HepG2 (cell line): ENCODE results near the gene DYRK1B. TPM values are rescaled to one million over a fixed set of nuclear protein-coding genes. Genes with fewer than 3 reads are reported as not detected.

Source experiments
- ATAC-seq: fragments of 200-7000 bp; cut with Tn5 transposase; 3 replicates; pipeline ENCODE4 v1.9.1; 2020; ENCODE audit warnings: mild to moderate bottlenecking, moderate library complexity
- BruUV-seq: library from RNA; stranded (reverse); fragments of 400-500 nt; replicated peaks from 2 replicates; lab custom pipeline; 2021; lab: Mats Ljungman, UMichigan
- CTCF ChIA-PET: fragments of 300-600 bp; formaldehyde crosslinking; extraction: SDS; loops from one replicate; lab custom pipeline; 2021; ENCODE audit warnings: low total read pairs, inconsistent platforms, low intra/inter-chr PET ratio; lab: Yijun Ruan, JAX
- POLR2A ChIA-PET: fragments of 350-600 bp; sonication (Branson Sonifier 250); formaldehyde crosslinking; loops from one replicate; lab custom pipeline; 2020; ENCODE audit warnings: antibody characterized with exemption, inconsistent platforms; lab: Yijun Ruan, JAX
- DNase-seq: peaks from one replicate; pipeline ENCODE4 v3.0.0-alpha.2; 2015; ENCODE audit warnings: low spot score
- FAIRE-seq: peaks from 3 replicates; lab custom pipeline; 2011; peaks lifted over from hg19 to GRCh38; lab: Jason Lieb, UNC
- H2AFZ ChIP-seq: one replicate; pipeline ENCODE4 v1.6.1; 2011; ENCODE audit warnings: low read length, inconsistent platforms
- H3K27ac ChIP-seq: fragments of 300-600 bp; 3 replicates; pipeline ENCODE4 v1.8.0; 2011; ENCODE audit warnings: mixed run types, mild to moderate bottlenecking, mixed read lengths, low read length, inconsistent platforms; ENCODE audit not compliant: insufficient read depth; ENCODE audit errors: extremely low read length
- H3K27me3 ChIP-seq, 2 experiments: fragments of 200-600 bp in 1 of 2; 2 replicates in 1 of 2; 3 replicates in 1 of 2; pipeline versions ENCODE4 v1.6.0 to v1.8.0; 2011; ENCODE audit warnings: low read length in 2 of 2, mild to moderate bottlenecking in 2 of 2, moderate library complexity in 2 of 2, inconsistent platforms in 1 of 2; ENCODE audit not compliant: insufficient read depth in 2 of 2, control insufficient read depth in 1 of 2
- H3K36me3 ChIP-seq, 2 experiments: fragments of 200-600 bp in 1 of 2; replicated peaks in 1 of 2; 2 replicates in 1 of 2; 3 replicates in 1 of 2; pipeline versions ENCODE4 v1.5.1 to v1.8.0; 2011; ENCODE audit warnings: low read length in 2 of 2, inconsistent platforms in 1 of 2; ENCODE audit not compliant: insufficient read depth in 2 of 2, control insufficient read depth in 1 of 2
- H3K4me1 ChIP-seq: 2 replicates; pipeline ENCODE4 v1.5.1; 2012; ENCODE audit warnings: low read length, inconsistent platforms; ENCODE audit not compliant: insufficient read depth
- H3K4me2 ChIP-seq: 2 replicates; pipeline ENCODE4 v1.6.0; 2011; ENCODE audit warnings: low read depth, low read length, inconsistent platforms
- H3K4me3 ChIP-seq, 3 experiments: fragments of 200-600 bp in 1 of 3; sonication (generic), shearing (Covaris generic) in 1 of 3; replicated peaks in 1 of 3; 2 replicates each; pipeline ENCODE4 v1.5.1; 2011 to 2016; ENCODE audit warnings: low read length in 3 of 3, inconsistent platforms in 2 of 3, low read depth in 2 of 3, mild to moderate bottlenecking in 2 of 3, control low read depth in 1 of 3, mixed read lengths in 1 of 3; ENCODE audit not compliant: insufficient read depth in 1 of 3
- H3K79me2 ChIP-seq: one replicate; pipeline ENCODE4 v1.6.1; 2011; ENCODE audit warnings: low read length, inconsistent platforms; ENCODE audit not compliant: insufficient read depth
- H3K9ac ChIP-seq: 2 replicates; pipeline ENCODE4 v1.6.0; 2011; ENCODE audit warnings: mild to moderate bottlenecking, low read depth, low read length, inconsistent platforms; ENCODE audit not compliant: insufficient read depth
- H3K9me3 ChIP-seq: 2 replicates; pipeline ENCODE4 v1.5.1; 2012; ENCODE audit warnings: mild to moderate bottlenecking, low read length
- H4K20me1 ChIP-seq: 2 replicates; pipeline ENCODE4 v1.6.0; 2011; ENCODE audit warnings: inconsistent platforms, mild to moderate bottlenecking, low read length, moderate library complexity; ENCODE audit not compliant: insufficient read depth
- HNF4G ChIP-seq, 2 experiments: sonication (generic) in 1 of 2; formaldehyde crosslinking in 1 of 2; IDR thresholded peaks; 2 replicates each; pipeline versions ENCODE4 v1.4.0 to v1.6.1; 2011 to 2020; ENCODE audit warnings: borderline replicate concordance in 2 of 2, low read depth in 2 of 2, mild to moderate bottlenecking in 2 of 2, low read length in 1 of 2, missing genetic modification reagents in 1 of 2, moderate library complexity in 1 of 2
- KLF12 ChIP-seq: sonication (generic); formaldehyde crosslinking; IDR thresholded peaks from 2 replicates; pipeline ENCODE4 v1.4.0; 2020; ENCODE audit warnings: missing genetic modification reagents, borderline replicate concordance
- PAF1 ChIP-seq: IDR thresholded peaks from 2 replicates; pipeline ENCODE4 v1.6.1; 2016; ENCODE audit warnings: missing genetic modification reagents, missing compliant biosample characterization
- SRSF4 ChIP-seq: fragments of 200-400 bp; formaldehyde crosslinking; IDR thresholded peaks from one replicate; pipeline ENCODE4 v1.6.1; 2018; ENCODE audit warnings: mild to moderate bottlenecking, low read depth, low read length, moderate library complexity; ENCODE audit not compliant: poor library complexity, severe bottlenecking
- ZBTB14 ChIP-seq: sonication (generic); formaldehyde crosslinking; IDR thresholded peaks from 2 replicates; pipeline ENCODE4 v1.4.0; 2020; ENCODE audit warnings: missing genetic modification reagents
- ZFYVE20 ChIP-seq: sonication (generic); formaldehyde crosslinking; IDR thresholded peaks from 2 replicates; pipeline ENCODE4 v1.8.0; 2023; ENCODE audit warnings: low read depth, mild to moderate bottlenecking, moderate library complexity, missing genetic modification reagents, borderline replicate concordance
- ZNF136 ChIP-seq: sonication (generic); formaldehyde crosslinking; IDR thresholded peaks from 2 replicates; pipeline ENCODE4 v1.8.1; 2022; ENCODE audit warnings: low read depth, mild to moderate bottlenecking, moderate library complexity, missing genetic modification reagents
- ZNF567 ChIP-seq: sonication (generic); formaldehyde crosslinking; IDR thresholded peaks from 2 replicates; pipeline ENCODE4 v1.8.1; 2023; ENCODE audit warnings: mild to moderate bottlenecking, missing genetic modification reagents, borderline replicate concordance
- WGBS: methylation state at CpG from one replicate; pipeline ENCODE4 v1.1.6; 2017; ENCODE audit warnings: low lambda C conversion rate; 5-methylcytosine and 5-hydroxymethylcytosine counted together
- in situ Hi-C: cut with HindIII; loops from 2 replicates; pipeline ENCODE4 v1.10.0; 2017; ENCODE audit warnings: low pct_unique_long_range_greater_than_20kb; ENCODE audit not compliant: extremely low pct_ligation_motif_present
- intact Hi-C: fragments of 100-400 bp; cut with micrococcal nuclease; formaldehyde crosslinking; loops from one replicate; pipeline ENCODE4 v1.10.0; 2022; ENCODE audit not compliant: unreplicated experiment
- polyA plus RNA-seq, 8 experiments: library from polyadenylated mRNA; depleted of rRNA in 3 of 8; stranded (reverse) in 7 of 8; unstranded in 1 of 8; fragments of >200 nt; fragmentation: Illumina TruSeq in 4 of 8; extraction: Trizol in 4 of 8; gene quantifications; 2 replicates each; pipeline versions ENCODE4 v1.2.1 to v1.2.3, GENCODE V29; 2011 to 2016; ENCODE audit warnings: low read depth in 4 of 8, missing spikeins in 1 of 8, mixed read lengths in 1 of 8; ENCODE audit not compliant: insufficient read depth in 1 of 8
- total RNA-seq, 5 experiments: library from RNA; depleted of rRNA; stranded (reverse); fragments of >200 nt; fragmentation: Illumina TruSeq; extraction: Trizol; gene quantifications; 2 replicates each; pipeline ENCODE4 v1.2.3, GENCODE V29; 2016; ENCODE audit warnings: low read depth in 1 of 5
- TF ChIP-seq, protein P1 (sequence below): IDR thresholded peaks from 2 replicates; pipeline ENCODE4 v1.6.1; 2016; ENCODE audit warnings: control low read depth
- TF ChIP-seq, protein P2 (sequence below): IDR thresholded peaks from 2 replicates; pipeline ENCODE4 v1.6.1; 2012; ENCODE audit warnings: low read length, improper control_type of control experiment

DYRK1B gene
- total and polyA plus RNA-seq, 2 of the 13 experiments (the other 11 are each of a cell fraction or from before 2014, with no cell fraction given): 0.82 to 1.3 TPM

DNA sequence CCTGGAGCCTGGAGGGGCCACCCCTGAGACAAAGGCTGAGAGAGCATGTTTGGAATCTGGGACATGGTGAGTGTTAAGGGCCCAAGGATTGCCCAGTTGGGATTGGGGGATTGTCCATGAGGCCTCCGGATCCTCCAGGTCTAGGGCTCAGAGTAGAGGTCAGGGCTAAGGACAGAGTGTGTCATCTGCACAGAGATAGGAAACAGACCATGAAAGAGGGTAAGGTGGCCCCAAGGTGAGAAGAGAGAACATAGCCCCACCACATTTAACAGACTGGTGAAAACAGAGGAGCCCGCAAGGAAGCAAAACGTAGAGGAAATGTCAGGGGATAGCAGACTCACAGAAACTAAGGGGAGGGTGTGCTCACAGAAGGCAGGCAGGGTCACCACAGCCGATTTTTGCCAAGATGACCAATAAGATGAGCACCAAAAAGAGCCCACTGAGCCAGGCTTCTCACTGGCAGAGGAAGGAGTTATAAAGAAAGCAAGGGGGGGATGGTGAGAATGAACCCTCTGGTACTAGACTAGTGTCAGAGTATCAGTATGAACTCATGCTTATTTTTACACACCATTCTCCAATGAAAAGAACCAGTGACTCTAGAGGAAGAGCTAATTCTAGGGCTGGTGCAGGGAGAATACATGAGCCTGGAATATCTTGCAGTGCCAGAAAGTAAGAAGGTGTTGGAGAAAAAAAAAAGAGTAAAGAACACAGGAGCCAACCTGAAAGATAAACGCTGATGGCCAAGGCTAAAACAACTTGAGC is 17.5 kb downstream of the DYRK1B start:
- BruUV-seq: no TSS peak
- H4K20me1 ChIP-seq: no peaks in the 10 kb centered on the region
- H3K4me3 ChIP-seq: no peak overlapping the region
- H3K79me2 ChIP-seq: no peaks in the 10 kb centered on the region
- no peaks in the 10 kb centered on the region; a peak in 1 of 5 replicates for H3K27me3 ChIP-seq
- TF ChIP-seq ZBTB14 (CRISPR knock-in tag) (no peak), HNF4G (IDR thresholded peaks at IDR 0.05; ENCODE audit: borderline replicate concordance, low read depth, low read length) (no peak), HNF4G (CRISPR knock-in tag; IDR thresholded peaks at IDR 0.05; ENCODE audit: borderline replicate concordance, low read depth) (no peak), ZNF136 (CRISPR knock-in tag) (no peak)
- no peaks in the 10 kb centered on the region for H3K36me3 ChIP-seq
- H2AFZ ChIP-seq: no peak overlapping the region
- H3K9me3 ChIP-seq: no peaks in the 10 kb centered on the region
- no peak overlapping the region for H3K4me2 ChIP-seq
- POLR2A ChIA-PET: no interaction called here
- no peak overlapping the region for H3K9ac ChIP-seq
- 42% methylated on average over 5 of the region's 5 CpGs for WGBS
- FAIRE-seq (no peak), DNase-seq (no peak), ATAC-seq (no peak)
- CTCF ChIA-PET: no interaction called here
- in situ Hi-C loops: no loop called here
- no peak overlapping the region for H3K27ac ChIP-seq
- no peaks in the 10 kb centered on the region for H3K4me1 ChIP-seq
- intact Hi-C loops: no loop called here

DNA sequence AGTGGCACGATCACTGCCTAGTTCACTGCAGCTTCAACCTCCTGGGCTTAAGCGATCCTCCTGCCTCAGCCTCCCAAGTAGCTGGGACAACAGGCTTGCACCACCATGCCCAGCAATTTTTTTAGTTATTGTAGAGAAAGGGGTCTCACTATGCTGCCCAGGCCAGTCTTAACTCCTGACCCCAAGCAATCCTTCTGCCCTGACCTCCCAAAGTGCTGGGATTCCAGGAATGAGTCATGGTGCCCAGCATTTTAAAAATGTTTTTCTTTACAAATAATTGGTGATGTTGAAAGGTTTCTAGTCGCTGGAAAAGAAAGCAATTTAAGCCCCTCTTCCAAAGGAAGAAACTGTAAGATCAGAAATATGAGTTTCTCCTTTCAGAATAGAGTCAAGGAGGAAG is 19.4 kb downstream of the DYRK1B start:
- Histone ChIP-seq H2AFZ (no peak overlapping the region), H3K79me2 (no peaks in the 10 kb centered on the region), H3K27me3 (no peaks in the 10 kb centered on the region; a peak in 1 of 5 replicates), H3K36me3 (no peaks in the 10 kb centered on the region), H3K27ac (no peak overlapping the region), H3K4me3 (no peak overlapping the region), H4K20me1 (no peaks in the 10 kb centered on the region), H3K9me3 (no peaks in the 10 kb centered on the region), H3K9ac (no peak overlapping the region), H3K4me2 (no peak overlapping the region), H3K4me1 (no peaks in the 10 kb centered on the region)
- ChIA-PET POLR2A (no interaction called here), CTCF (no interaction called here)
- ATAC-seq (no peak), FAIRE-seq (no peak), DNase-seq (no peak)
- BruUV-seq: no TSS peak
- in situ Hi-C loops (no loop called here), intact Hi-C loops (no loop called here)
- 65% methylated on average over 3 of the region's 3 CpGs for WGBS
- TF ChIP-seq ZNF567 (no peak), SRSF4 (no peak), ZFYVE20 (CRISPR knock-in tag) (no peak), KLF12 (CRISPR knock-in tag) (no peak), PAF1 (CRISPR knock-in tag) (no peak)
- TF ChIP-seq, protein P1, sequence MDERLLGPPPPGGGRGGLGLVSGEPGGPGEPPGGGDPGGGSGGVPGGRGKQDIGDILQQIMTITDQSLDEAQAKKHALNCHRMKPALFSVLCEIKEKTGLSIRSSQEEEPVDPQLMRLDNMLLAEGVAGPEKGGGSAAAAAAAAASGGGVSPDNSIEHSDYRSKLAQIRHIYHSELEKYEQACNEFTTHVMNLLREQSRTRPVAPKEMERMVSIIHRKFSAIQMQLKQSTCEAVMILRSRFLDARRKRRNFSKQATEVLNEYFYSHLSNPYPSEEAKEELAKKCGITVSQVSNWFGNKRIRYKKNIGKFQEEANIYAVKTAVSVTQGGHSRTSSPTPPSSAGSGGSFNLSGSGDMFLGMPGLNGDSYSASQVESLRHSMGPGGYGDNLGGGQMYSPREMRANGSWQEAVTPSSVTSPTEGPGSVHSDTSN (CRISPR knock-in tag): no peak
- TF ChIP-seq, protein P2, sequence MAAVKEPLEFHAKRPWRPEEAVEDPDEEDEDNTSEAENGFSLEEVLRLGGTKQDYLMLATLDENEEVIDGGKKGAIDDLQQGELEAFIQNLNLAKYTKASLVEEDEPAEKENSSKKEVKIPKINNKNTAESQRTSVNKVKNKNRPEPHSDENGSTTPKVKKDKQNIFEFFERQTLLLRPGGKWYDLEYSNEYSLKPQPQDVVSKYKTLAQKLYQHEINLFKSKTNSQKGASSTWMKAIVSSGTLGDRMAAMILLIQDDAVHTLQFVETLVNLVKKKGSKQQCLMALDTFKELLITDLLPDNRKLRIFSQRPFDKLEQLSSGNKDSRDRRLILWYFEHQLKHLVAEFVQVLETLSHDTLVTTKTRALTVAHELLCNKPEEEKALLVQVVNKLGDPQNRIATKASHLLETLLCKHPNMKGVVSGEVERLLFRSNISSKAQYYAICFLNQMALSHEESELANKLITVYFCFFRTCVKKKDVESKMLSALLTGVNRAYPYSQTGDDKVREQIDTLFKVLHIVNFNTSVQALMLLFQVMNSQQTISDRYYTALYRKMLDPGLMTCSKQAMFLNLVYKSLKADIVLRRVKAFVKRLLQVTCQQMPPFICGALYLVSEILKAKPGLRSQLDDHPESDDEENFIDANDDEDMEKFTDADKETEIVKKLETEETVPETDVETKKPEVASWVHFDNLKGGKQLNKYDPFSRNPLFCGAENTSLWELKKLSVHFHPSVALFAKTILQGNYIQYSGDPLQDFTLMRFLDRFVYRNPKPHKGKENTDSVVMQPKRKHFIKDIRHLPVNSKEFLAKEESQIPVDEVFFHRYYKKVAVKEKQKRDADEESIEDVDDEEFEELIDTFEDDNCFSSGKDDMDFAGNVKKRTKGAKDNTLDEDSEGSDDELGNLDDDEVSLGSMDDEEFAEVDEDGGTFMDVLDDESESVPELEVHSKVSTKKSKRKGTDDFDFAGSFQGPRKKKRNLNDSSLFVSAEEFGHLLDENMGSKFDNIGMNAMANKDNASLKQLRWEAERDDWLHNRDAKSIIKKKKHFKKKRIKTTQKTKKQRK: no peak
